Epithelial cell of proximal tubule (primary cell): ENCODE results near the gene PAX9. TPM values are rescaled to one million over a fixed set of nuclear protein-coding genes. Genes with fewer than 3 reads are reported as not detected.

Experiments used
- DNase-seq: peaks from one replicate; pipeline ENCODE4 v3.0.0-alpha.2; 2011; ENCODE audit warnings: low read depth
- H3K4me3 ChIP-seq: 2 replicates; pipeline ENCODE4 v1.5.1; 2011; ENCODE audit warnings: low read depth, mild to moderate bottlenecking, low read length
- total RNA-seq: library from RNA; depleted of rRNA; stranded (reverse); fragments of >200 nt; gene quantifications from 2 replicates; pipeline ENCODE4 v1.2.3, GENCODE V29; 2015
- TF ChIP-seq, protein P1 (sequence below): conservative IDR thresholded peaks from 2 replicates; pipeline ENCODE4 v1.5.1; 2012; ENCODE audit warnings: low read depth, mild to moderate bottlenecking, low read length

PAX9 gene
- total RNA-seq, 1 donor from 2014 or later = 0.12 TPM

DNA sequence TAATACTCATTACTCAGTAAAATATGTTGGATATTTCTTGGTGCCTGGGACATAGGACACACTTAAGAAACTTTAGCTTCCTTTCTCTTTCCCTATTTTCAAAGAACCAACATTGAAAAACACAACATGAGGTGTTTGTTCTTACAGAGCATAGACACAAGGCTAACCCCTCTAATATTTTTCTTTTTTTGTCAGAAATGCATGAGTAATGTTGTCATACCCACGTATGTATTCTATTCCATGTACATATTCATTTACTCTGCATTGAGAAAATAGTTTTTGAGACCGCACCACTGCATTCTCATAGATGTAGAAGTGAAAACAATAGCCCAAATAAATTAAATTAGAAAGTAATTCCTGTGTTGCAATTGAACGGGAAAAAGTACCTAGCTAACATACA is 13.0 kb downstream of the PAX9 start:
- no peak for DNase-seq
- TF ChIP-seq, protein P1, sequence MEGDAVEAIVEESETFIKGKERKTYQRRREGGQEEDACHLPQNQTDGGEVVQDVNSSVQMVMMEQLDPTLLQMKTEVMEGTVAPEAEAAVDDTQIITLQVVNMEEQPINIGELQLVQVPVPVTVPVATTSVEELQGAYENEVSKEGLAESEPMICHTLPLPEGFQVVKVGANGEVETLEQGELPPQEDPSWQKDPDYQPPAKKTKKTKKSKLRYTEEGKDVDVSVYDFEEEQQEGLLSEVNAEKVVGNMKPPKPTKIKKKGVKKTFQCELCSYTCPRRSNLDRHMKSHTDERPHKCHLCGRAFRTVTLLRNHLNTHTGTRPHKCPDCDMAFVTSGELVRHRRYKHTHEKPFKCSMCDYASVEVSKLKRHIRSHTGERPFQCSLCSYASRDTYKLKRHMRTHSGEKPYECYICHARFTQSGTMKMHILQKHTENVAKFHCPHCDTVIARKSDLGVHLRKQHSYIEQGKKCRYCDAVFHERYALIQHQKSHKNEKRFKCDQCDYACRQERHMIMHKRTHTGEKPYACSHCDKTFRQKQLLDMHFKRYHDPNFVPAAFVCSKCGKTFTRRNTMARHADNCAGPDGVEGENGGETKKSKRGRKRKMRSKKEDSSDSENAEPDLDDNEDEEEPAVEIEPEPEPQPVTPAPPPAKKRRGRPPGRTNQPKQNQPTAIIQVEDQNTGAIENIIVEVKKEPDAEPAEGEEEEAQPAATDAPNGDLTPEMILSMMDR = no peak
- H3K4me3 ChIP-seq = no peak overlapping the region

- TF ChIP-seq, protein P1 = no peak
- H3K4me3 ChIP-seq = no peak overlapping the region
- DNase-seq = no peak
Measured at GRCh38 chr14:36675581-36675980, 13.9 kb downstream of the PAX9 start.

GRCh38 chr14:36676236-36676635 is 14.6 kb downstream of the PAX9 start:
- no peak overlapping the region for H3K4me3 ChIP-seq
- DNase-seq = no peak
- TF ChIP-seq, protein P1 = no peak

DNA sequence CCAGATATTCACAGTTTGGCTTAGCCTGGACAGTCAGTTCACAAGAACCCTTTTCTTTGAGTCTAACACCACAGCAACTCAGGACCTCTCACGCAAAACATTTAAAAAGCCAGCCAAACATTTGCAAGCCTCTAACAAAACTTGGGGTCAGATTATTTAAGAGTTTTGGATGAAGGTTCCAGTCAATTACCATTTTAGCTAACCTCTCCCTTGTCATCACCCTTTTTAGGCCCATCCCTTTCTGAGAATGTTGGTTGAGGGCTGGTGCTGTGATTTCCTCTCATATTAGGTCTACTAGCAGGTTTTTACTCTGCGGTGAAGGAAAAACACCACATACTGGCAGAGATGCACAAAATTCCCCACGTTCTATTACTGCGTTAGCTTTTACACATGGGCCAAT is 20.7 kb downstream of the PAX9 start:
- DNase-seq = no peak
- TF ChIP-seq, protein P1 = no peak
- H3K4me3 ChIP-seq = no peak overlapping the region

DNA sequence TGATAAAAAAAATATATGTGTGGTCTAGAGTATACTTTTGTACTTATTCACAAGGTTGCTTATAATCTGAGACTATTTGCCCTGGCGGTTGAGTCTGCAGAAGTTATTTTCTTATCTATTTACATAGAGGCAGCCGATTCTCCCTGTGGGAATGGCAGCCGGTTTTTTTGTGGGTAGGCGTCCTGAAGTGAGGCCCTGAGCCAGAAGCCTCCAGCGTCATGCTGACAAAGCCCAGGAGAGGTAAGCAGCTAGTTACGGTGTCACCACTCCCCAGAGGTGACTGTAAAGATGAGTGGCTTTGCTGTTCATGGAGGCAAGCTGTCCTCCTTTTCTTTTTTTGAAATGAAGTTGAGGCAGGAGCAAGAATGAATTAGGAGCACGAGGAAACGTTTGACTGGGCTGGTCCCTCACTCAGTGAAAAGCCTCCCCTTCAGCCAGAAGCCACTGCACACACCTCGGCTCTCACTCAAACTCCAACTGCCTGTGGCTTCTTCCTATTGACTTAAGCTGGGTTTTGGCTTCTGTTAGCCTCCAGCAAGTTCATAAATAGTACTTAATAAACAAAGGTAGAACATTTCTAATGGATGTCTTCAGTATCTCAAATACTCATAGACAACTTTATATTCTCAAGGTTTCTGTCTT is 21.5 kb downstream of the PAX9 start:
- no peak overlapping the region for H3K4me3 ChIP-seq
- no peak for DNase-seq
- TF ChIP-seq, protein P1 = no peak

DNA sequence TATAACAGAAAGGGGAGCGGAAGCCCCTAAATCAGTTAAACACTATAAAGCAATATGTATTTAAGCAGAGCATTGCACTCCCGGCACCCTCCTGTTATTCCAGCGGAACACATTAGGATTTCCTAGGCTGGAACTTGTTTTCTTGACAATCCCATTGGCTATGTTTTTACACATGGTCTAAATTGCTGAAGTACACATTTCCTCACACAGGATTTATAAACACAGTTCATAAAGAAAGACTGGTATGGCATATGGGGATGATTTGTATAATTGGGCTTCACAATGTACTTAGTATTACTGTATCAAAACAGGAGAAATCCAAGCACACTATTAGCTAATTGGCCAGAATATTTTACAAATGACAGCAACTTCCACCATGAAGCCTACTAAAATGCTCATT is 23.3 kb downstream of the PAX9 start:
- no peak for DNase-seq
- TF ChIP-seq, protein P1 = no peak
- H3K4me3 ChIP-seq = no peak overlapping the region
